Tibial artery (tissue), 4 donors: Measurements from ENCODE around the gene PLXNA4.
"Not testable (repeated sequence)": the region's sequence is repeated elsewhere in the genome, so short reads cannot be mapped to it uniquely, and the experiment has no call there.

ENCODE experiments used
- DNase-seq, 2 donors: peaks; one replicate each; pipeline ENCODE4 v3.0.0-alpha.2; 2019
- H3K27ac ChIP-seq, 2 donors: fragments of 200-600 bp; sonication (generic) in 1 of 2; 1 replicate in 1 of 2; 2 replicates in 1 of 2; pipeline ENCODE4 v1.5.1; 2018 to 2019; ENCODE audit warnings: mild to moderate bottlenecking in 1 of 2
- H3K27me3 ChIP-seq, 2 donors: fragments of 200-600 bp; sonication (generic) in 1 of 2; one replicate each; pipeline versions ENCODE4 v1.5.1 to v1.6.0; 2016 to 2019
- H3K36me3 ChIP-seq, 3 donors: fragments of 200-600 bp; sonication (generic) in 2 of 3; one replicate each; pipeline ENCODE4 v1.5.1; 2016 to 2019; ENCODE audit warnings: mild to moderate bottlenecking in 2 of 3
- H3K4me1 ChIP-seq, 4 donors: fragments of 200-600 bp; sonication (generic) in 2 of 4; 1 replicate in 3 of 4; 2 replicates in 1 of 4; pipeline ENCODE4 v1.5.1; 2016 to 2019
- H3K4me3 ChIP-seq, 2 donors: fragments of 200-600 bp; sonication (generic) in 1 of 2; 1 replicate in 1 of 2; 2 replicates in 1 of 2; pipeline ENCODE4 v1.5.1; 2018 to 2019; ENCODE audit warnings: mild to moderate bottlenecking in 2 of 2
- H3K9me3 ChIP-seq, 3 donors: fragments of 200-600 bp; sonication (generic) in 1 of 3; one replicate each; pipeline ENCODE4 v1.5.1; 2016 to 2019
- CTCF ChIP-seq, 2 experiments: fragments of 200-600 bp in 1 of 2; fragments of 450-650 bp in 1 of 2; IDR thresholded peaks; one replicate each; pipeline ENCODE4 v1.5.1; 2017 to 2019; ENCODE audit warnings: antibody characterized with exemption in 2 of 2, mild to moderate bottlenecking in 1 of 2, moderate library complexity in 1 of 2
- intact Hi-C: fragments of 100-400 bp; cut with DNase I; formaldehyde crosslinking; loops from one replicate; pipeline ENCODE4 v1.15.0; 2023; ENCODE audit warnings: low total_unique reads

PLXNA4 gene

GRCh38 chr7:132171130-132171576 lies 405.1 kb downstream of the PLXNA4 start:
- intact Hi-C loops, result no loop called here
- no peaks in the 10 kb centered on the region for H3K27me3 ChIP-seq
- no peak overlapping the region for H3K27ac ChIP-seq
- H3K4me3 ChIP-seq, result no peak overlapping the region
- no peak for TF ChIP-seq CTCF (IDR thresholded peaks at IDR 0.05)
- peaks cover 0 to 12% (median 7%) of the 10 kb centered on the region in 3 donors for H3K36me3 ChIP-seq
- H3K9me3 ChIP-seq, result no peaks in the 10 kb centered on the region
- H3K4me1 ChIP-seq, result no peaks in the 10 kb centered on the region
- no peak for DNase-seq

GRCh38 chr7:132169730-132170129 lies 406.5 kb downstream of the PLXNA4 start:
- H3K27ac ChIP-seq, result no peak overlapping the region
- intact Hi-C loops, result no loop called here
- no peaks in the 10 kb centered on the region for H3K9me3 ChIP-seq
- no peak for DNase-seq
- H3K4me3 ChIP-seq, result no peak overlapping the region
- no peaks in the 10 kb centered on the region for H3K27me3 ChIP-seq
- H3K36me3 ChIP-seq, result peaks cover 0 to 10% (median 5%) of the 10 kb centered on the region in 3 donors
- no peak for TF ChIP-seq CTCF (IDR thresholded peaks at IDR 0.05)
- no peaks in the 10 kb centered on the region for H3K4me1 ChIP-seq

- peaks cover 0 to 7% (median 0%) of the 10 kb centered on the region in 3 donors for H3K36me3 ChIP-seq
- intact Hi-C loops, result no loop called here
- no peak for TF ChIP-seq CTCF (IDR thresholded peaks at IDR 0.05)
- no peaks in the 10 kb centered on the region for H3K27me3 ChIP-seq
- no peak for DNase-seq
- no peak overlapping the region for H3K4me3 ChIP-seq
- H3K9me3 ChIP-seq, result no peaks in the 10 kb centered on the region
- no peak overlapping the region for H3K27ac ChIP-seq
- H3K4me1 ChIP-seq, result no peaks in the 10 kb centered on the region
Observed at GRCh38 chr7:132168239-132168638, 408.0 kb downstream of the PLXNA4 start.

GRCh38 chr7:132165695-132166094 lies 410.6 kb downstream of the PLXNA4 start:
- H3K27ac ChIP-seq, H3K36me3 ChIP-seq, H3K4me3 ChIP-seq, intact Hi-C loops, DNase-seq, H3K27me3 ChIP-seq, H3K9me3 ChIP-seq: not testable (repeated sequence)
- H3K4me1 ChIP-seq, result peaks cover 0 to 14% (median 12%) of the 10 kb centered on the region in 4 donors

- DNase-seq, result no peak
- intact Hi-C loops, result no loop called here
- no peak for TF ChIP-seq CTCF (IDR thresholded peaks at IDR 0.05)
Observed at GRCh38 chr7:132164558-132165125, 411.6 kb downstream of the PLXNA4 start.

GRCh38 chr7:132162556-132163144 lies 413.6 kb downstream of the PLXNA4 start:
- intact Hi-C loops, result no loop called here
- H3K4me1 ChIP-seq, result peaks cover 0 to 19% (median 17%) of the 10 kb centered on the region in 4 donors
- DNase-seq, result no peak
- no peak overlapping the region for H3K27ac ChIP-seq
- H3K9me3 ChIP-seq, result no peaks in the 10 kb centered on the region
- H3K36me3 ChIP-seq, result no peaks in the 10 kb centered on the region
- no peak overlapping the region for H3K4me3 ChIP-seq
- no peak for TF ChIP-seq CTCF (IDR thresholded peaks at IDR 0.05)
- H3K27me3 ChIP-seq, result no peaks in the 10 kb centered on the region

More at GRCh38 chr7:132164558-132165125, 411.6 kb downstream of the PLXNA4 start:
- Histone ChIP-seq H3K4me3 (no peak overlapping the region), H3K27me3 (no peaks in the 10 kb centered on the region), H3K27ac (no peak overlapping the region), H3K4me1 (peaks cover 0 to 19% (median 17%) of the 10 kb centered on the region in 4 donors), H3K36me3 (peaks cover 0 to 7% (median 0%) of the 10 kb centered on the region in 3 donors), H3K9me3 (no peaks in the 10 kb centered on the region)
